Type B pancreatic cell (in vitro differentiated cells): ENCODE measurements around the gene TCIRG1. TPM values are rescaled to one million over a fixed set of nuclear protein-coding genes. Genes with fewer than 3 reads are reported as not detected.

Experiments used
- DNase-seq: peaks from one replicate; pipeline ENCODE4 v3.0.0; 2021; ENCODE audit warnings: mixed read lengths; ENCODE audit not compliant: unreplicated experiment; ENCODE audit errors: extremely low spot score
- H3K27ac Mint-ChIP-seq: 2 replicates; pipeline ENCODE4 v1.8.0; 2021; ENCODE audit warnings: mild to moderate bottlenecking, mixed read lengths
- H3K27me3 Mint-ChIP-seq: 2 replicates; pipeline ENCODE4 v1.8.0; 2021; ENCODE audit warnings: mixed read lengths
- H3K36me3 Mint-ChIP-seq: 2 replicates; pipeline ENCODE4 v1.8.0; 2021; ENCODE audit warnings: mixed read lengths
- H3K4me1 Mint-ChIP-seq: one replicate; pipeline ENCODE4 v1.8.0; 2021; ENCODE audit warnings: mixed read lengths; ENCODE audit not compliant: unreplicated experiment
- H3K4me3 Mint-ChIP-seq: 2 replicates; pipeline ENCODE4 v1.8.0; 2021; ENCODE audit warnings: mild to moderate bottlenecking, mixed read lengths
- H3K9me3 Mint-ChIP-seq: 2 replicates; pipeline ENCODE4 v1.8.0; 2021; ENCODE audit warnings: mixed read lengths
- CTCF ChIP-seq: fragments of 200-600 bp; sonication (generic); conservative IDR thresholded peaks from 2 replicates; pipeline ENCODE4 v1.5.0; 2021; ENCODE audit warnings: antibody characterized with exemption, mild to moderate bottlenecking
- total RNA-seq: library from RNA; stranded (reverse); gene quantifications from 2 replicates; pipeline ENCODE4 v1.2.1, GENCODE V29; 2021; ENCODE audit warnings: low replicate concordance

Gene TCIRG1
- total RNA-seq, 1 donor from 2014 or later = 37.0 TPM

GRCh38 chr11:68056317-68057285 is 17.8 kb downstream of the TCIRG1 start:
- Mint-ChIP-seq H3K4me3 (no peak overlapping the region), H3K27ac (no peak overlapping the region), H3K27me3 (no peaks in the 10 kb centered on the region), H3K9me3 (no peaks in the 10 kb centered on the region), H3K4me1 (peaks cover 14% of the 10 kb centered on the region), H3K36me3 (peaks cover 15% of the 10 kb centered on the region)
- no peak for TF ChIP-seq CTCF
- no peak for DNase-seq

- TF ChIP-seq CTCF = no peak
- H3K4me1 Mint-ChIP-seq = peaks cover 6% of the 10 kb centered on the region
- H3K27me3 Mint-ChIP-seq = no peaks in the 10 kb centered on the region
- no peak overlapping the region for H3K4me3 Mint-ChIP-seq
- DNase-seq = no peak
- peaks cover 23% of the 10 kb centered on the region for H3K36me3 Mint-ChIP-seq
- no peak overlapping the region for H3K27ac Mint-ChIP-seq
- H3K9me3 Mint-ChIP-seq = no peaks in the 10 kb centered on the region
Observed at GRCh38 chr11:68057807-68058206, 19.0 kb downstream of the TCIRG1 start.

GRCh38 chr11:68061508-68061907 is 22.7 kb downstream of the TCIRG1 start:
- no peaks in the 10 kb centered on the region for H3K27me3 Mint-ChIP-seq
- H3K36me3 Mint-ChIP-seq = peaks cover 31% of the 10 kb centered on the region
- H3K4me1 Mint-ChIP-seq = no peaks in the 10 kb centered on the region
- DNase-seq = no peak
- H3K27ac Mint-ChIP-seq = no peak overlapping the region
- H3K9me3 Mint-ChIP-seq = no peaks in the 10 kb centered on the region
- H3K4me3 Mint-ChIP-seq = no peak overlapping the region
- TF ChIP-seq CTCF = no peak

- DNase-seq = no peak
- peaks cover 39% of the 10 kb centered on the region for H3K36me3 Mint-ChIP-seq
- no peak for TF ChIP-seq CTCF
- H3K4me1 Mint-ChIP-seq = no peaks in the 10 kb centered on the region
- no peak overlapping the region for H3K4me3 Mint-ChIP-seq
- H3K27ac Mint-ChIP-seq = no peak overlapping the region
- H3K27me3 Mint-ChIP-seq = no peaks in the 10 kb centered on the region
- no peaks in the 10 kb centered on the region for H3K9me3 Mint-ChIP-seq
Observed at GRCh38 chr11:68064926-68065325, 26.1 kb downstream of the TCIRG1 start.

GRCh38 chr11:68065841-68066240 is 27.0 kb downstream of the TCIRG1 start:
- H3K36me3 Mint-ChIP-seq = peaks cover 39% of the 10 kb centered on the region
- DNase-seq = no peak
- no peak overlapping the region for H3K27ac Mint-ChIP-seq
- TF ChIP-seq CTCF = no peak
- H3K9me3 Mint-ChIP-seq = no peaks in the 10 kb centered on the region
- no peak overlapping the region for H3K4me3 Mint-ChIP-seq
- H3K4me1 Mint-ChIP-seq = no peaks in the 10 kb centered on the region
- H3K27me3 Mint-ChIP-seq = no peaks in the 10 kb centered on the region
